Bronchial epithelial cell (primary cell): ENCODE data around the gene CEPT1. TPM values are rescaled to one million over a fixed set of nuclear protein-coding genes. Genes with fewer than 3 reads are reported as not detected.
"Not testable (repeated sequence)": the region's sequence is repeated elsewhere in the genome, so short reads cannot be mapped to it uniquely, and the experiment has no call there.

Experiments
- DNase-seq: peaks from one replicate; pipeline ENCODE4 v3.0.0-alpha.2; 2010; ENCODE audit warnings: low read depth
- FAIRE-seq: peaks from 2 replicates; lab custom pipeline; 2011; peaks lifted over from hg19 to GRCh38; lab: Jason Lieb, UNC
- H3K27me3 ChIP-seq: 2 replicates; pipeline ENCODE4 v1.5.1; 2011; ENCODE audit warnings: low read length; ENCODE audit not compliant: control insufficient read depth, insufficient read depth
- H3K36me3 ChIP-seq: 2 replicates; pipeline ENCODE4 v1.5.1; 2011; ENCODE audit warnings: low read length; ENCODE audit not compliant: control insufficient read depth, insufficient read depth
- H3K4me3 ChIP-seq: 2 replicates; pipeline ENCODE4 v1.5.1; 2011; ENCODE audit warnings: mild to moderate bottlenecking, low read depth, low read length, control low read depth
- CTCF ChIP-seq: IDR thresholded peaks from 2 replicates; pipeline ENCODE4 v1.5.1; 2011; ENCODE audit warnings: mild to moderate bottlenecking, moderate library complexity, low read length, control low read depth, inconsistent platforms; ENCODE audit not compliant: insufficient read depth, severe bottlenecking
- total RNA-seq: library from RNA; depleted of rRNA; stranded (reverse); fragments of >200 nt; gene quantifications from 2 replicates; pipeline ENCODE4 v1.2.1, GENCODE V29; 2014

The CEPT1 gene
- total RNA-seq, 1 donor from 2014 or later: 49.5 TPM

- Histone ChIP-seq H3K4me3 (no peak overlapping the region), H3K27me3 (no peaks in the 10 kb centered on the region), H3K36me3 (no peaks in the 10 kb centered on the region)
- FAIRE-seq (no peak), DNase-seq (no peak)
- TF ChIP-seq CTCF: no peak
Observed at GRCh38 chr1:111213412-111213811, 73.4 kb downstream of the CEPT1 start.

DNA sequence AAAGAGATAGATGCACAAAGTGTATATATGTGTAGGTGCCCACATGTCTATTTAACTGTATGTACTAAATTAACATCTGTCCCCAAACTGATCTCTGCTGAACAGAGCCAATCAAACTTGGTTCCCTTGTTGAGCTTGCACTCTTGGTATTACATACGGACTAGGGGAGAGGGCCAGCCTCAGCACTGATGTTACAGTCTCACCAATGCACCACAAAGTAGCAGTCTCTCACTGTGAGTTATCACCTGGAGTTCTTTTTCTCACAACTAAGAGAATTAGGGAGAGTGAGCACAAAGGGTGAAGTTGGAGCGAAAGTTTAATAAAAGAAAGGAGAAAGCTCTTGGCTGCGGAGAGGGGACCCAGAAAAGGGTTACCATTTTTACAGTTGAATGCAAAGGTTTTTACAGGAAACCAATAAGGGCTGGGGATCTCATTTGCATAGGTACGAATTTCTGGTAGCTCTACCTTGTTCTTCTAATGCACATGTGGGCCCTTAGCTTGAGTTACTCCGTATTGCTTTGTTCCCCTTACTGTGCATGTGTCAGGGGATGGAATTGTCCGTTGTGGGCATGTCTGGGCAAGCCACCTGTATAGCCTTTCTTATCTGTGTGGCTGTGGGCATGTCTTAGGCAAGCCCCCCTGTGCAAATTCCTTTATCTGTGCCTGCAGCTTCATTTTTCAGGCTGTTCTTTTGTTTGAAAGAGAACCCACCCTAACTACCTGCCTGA is 74.2 kb downstream of the CEPT1 start:
- Histone ChIP-seq H3K27me3 (no peaks in the 10 kb centered on the region), H3K4me3 (no peak overlapping the region), H3K36me3 (no peaks in the 10 kb centered on the region)
- DNase-seq (peak; percentile 86), FAIRE-seq (no peak)
- TF ChIP-seq CTCF: no peak

DNA sequence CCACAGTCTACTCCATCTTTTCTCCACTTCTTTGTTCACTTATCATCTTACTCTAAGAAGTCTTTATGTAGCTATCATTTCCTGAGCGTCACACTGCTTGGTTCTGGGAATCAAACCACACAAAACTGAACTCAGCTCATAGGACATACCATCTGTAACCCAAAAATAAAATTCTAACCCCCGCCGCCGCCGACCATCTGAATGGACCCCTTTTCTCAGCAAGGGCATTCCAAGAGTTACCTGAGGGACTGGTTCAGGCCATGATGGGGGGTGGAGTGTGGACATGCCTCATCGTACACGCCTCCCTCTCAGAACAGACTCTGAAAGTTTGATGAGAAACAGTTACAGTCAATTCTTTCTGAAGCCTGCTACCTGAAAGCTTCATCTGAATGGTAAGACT is 74.9 kb downstream of the CEPT1 start:
- H3K4me3 ChIP-seq: no peak overlapping the region
- no peaks in the 10 kb centered on the region for H3K27me3 ChIP-seq
- H3K36me3 ChIP-seq: no peaks in the 10 kb centered on the region
- DNase-seq (no peak), FAIRE-seq (no peak)
- TF ChIP-seq CTCF: no peak

DNA sequence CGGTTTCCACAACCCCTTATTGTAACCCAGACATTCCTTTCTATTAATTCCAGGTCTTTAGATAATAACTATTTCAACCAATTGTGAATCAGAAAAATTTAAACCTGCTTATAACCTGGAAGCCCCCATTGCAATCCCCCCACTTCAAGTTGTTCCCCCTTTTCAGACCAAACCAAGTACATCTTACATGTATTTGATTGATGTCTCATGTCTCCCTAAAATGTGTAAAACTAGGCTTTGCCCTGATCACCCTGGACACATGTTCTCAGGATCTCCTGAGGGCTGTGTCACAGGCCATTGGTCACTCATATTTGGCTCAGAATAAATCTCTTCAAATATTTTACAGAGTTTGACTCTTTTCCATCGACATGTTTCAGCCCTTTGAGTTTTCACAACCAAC is 75.3 kb downstream of the CEPT1 start:
- FAIRE-seq, H3K4me3 ChIP-seq, H3K27me3 ChIP-seq, DNase-seq, H3K36me3 ChIP-seq: not testable (repeated sequence)

- Histone ChIP-seq H3K36me3 (no peaks in the 10 kb centered on the region), H3K4me3 (no peak overlapping the region), H3K27me3 (no peaks in the 10 kb centered on the region)
- TF ChIP-seq CTCF: no peak
- DNase-seq: no peak
- no peak for FAIRE-seq
Observed at GRCh38 chr1:111216751-111217150, 76.7 kb downstream of the CEPT1 start.

DNA sequence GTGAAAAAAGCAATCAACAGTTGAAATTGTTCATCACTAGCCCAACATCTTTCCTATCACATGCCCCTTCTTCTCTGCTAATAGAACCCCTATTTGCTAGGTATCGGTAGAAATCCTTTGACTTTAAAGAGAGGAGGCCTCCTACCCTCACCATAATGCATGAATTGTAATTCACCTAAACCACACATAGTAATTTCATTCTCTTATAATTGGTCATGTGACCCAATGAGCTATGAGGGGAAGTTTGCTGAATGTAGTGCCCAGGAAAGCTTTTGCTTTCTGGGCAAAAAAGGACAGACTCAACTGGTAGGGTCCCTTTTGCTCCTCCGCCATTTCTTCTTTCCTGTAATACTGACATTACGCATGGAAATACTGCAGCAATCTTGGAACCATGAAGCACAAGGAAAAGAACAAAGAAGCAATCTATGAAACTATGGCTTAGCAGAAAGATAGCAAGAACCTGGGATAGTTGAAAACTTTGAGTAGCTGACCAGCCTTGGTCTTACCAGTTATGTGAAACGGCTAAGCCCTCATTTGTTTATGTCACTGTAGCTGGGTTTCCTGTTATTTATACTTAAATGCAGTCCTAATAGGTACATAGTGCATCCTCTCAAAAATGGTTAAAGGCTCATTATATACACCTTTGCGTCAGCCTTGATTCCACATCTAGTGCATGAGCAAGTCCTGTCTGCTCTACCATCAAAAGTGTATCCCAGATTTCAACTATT is 77.3 kb downstream of the CEPT1 start:
- DNase-seq (no peak), FAIRE-seq (no peak)
- H3K36me3 ChIP-seq: no peaks in the 10 kb centered on the region
- TF ChIP-seq CTCF: no peak
- H3K27me3 ChIP-seq: no peaks in the 10 kb centered on the region
- no peak overlapping the region for H3K4me3 ChIP-seq
